ENCODE results near the gene MICAL2. TPM values are rescaled to one million over a fixed set of nuclear protein-coding genes. Genes with fewer than 3 reads are reported as not detected.

MICAL2 gene
- polyA plus RNA-seq, 2 of the 4 experiments (the other 2 are of a cell fraction): 39.8 to 42.1 TPM

GRCh38 chr11:12113294-12113693 lies 2.9 kb downstream of the MICAL2 start (continued):
- TF ChIP-seq MAFK (IDR thresholded peaks at IDR 0.05; ENCODE audit: partially characterized antibody) (no peak), HMGXB4 (CRISPR knock-in tag; IDR thresholded peaks at IDR 0.05; ENCODE audit: borderline replicate concordance) (no peak), HOXA7 (CRISPR knock-in tag; IDR thresholded peaks at IDR 0.05) (no peak), FOSL2 (IDR thresholded peaks at IDR 0.05) (no peak), FOSL2 (CRISPR knock-in tag; IDR thresholded peaks at IDR 0.05) (no peak), BHLHE40 (IDR thresholded peaks at IDR 0.05; ENCODE audit: low read depth, low read length) (no peak), JUNB (IDR thresholded peaks at IDR 0.05) (no peak), FOXS1 (CRISPR knock-in tag; IDR thresholded peaks at IDR 0.05) (no peak), GATA3 (IDR thresholded peaks at IDR 0.05; ENCODE audit: borderline replicate concordance) (no peak)
- TF ChIP-seq, protein P1, sequence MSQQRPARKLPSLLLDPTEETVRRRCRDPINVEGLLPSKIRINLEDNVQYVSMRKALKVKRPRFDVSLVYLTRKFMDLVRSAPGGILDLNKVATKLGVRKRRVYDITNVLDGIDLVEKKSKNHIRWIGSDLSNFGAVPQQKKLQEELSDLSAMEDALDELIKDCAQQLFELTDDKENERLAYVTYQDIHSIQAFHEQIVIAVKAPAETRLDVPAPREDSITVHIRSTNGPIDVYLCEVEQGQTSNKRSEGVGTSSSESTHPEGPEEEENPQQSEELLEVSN (IDR thresholded peaks at IDR 0.05; ENCODE audit: borderline replicate concordance, low read depth): no peak

GRCh38 chr11:12114193-12115033 lies 4.0 kb downstream of the MICAL2 start:
- Histone ChIP-seq H3K4me3 (no peak overlapping the region), H3K27ac (no peak overlapping the region), H3K4me2 (no peak overlapping the region), H3K9me3 (no peaks in the 10 kb centered on the region), H3K4me1 (peaks cover 40% of the 10 kb centered on the region)
- ChIA-PET CTCF (interaction anchor here (1.6 kb wide), 1 partner anchor 27 kb away, joined by 5 read pairs; no protein-coding TSS in a partner anchor), POLR2A (interaction anchor here (1.0 kb wide), 1 partner anchor 28 kb away, joined by 4 read pairs; no protein-coding TSS in a partner anchor)
- DNase-seq (ENCODE audit: low read depth in 1 of 2, low spot score in 1 of 2) (no peak), ATAC-seq (no peak), FAIRE-seq (no peak)
- no peak for TF ChIP-seq ZSCAN20 (CRISPR knock-in tag; IDR thresholded peaks at IDR 0.05)
- no peak for TF ChIP-seq FOXS1 (CRISPR knock-in tag; IDR thresholded peaks at IDR 0.05)
- TF ChIP-seq NR3C1 (IDR thresholded peaks at IDR 0.05): no peak
- TF ChIP-seq CHD2 (IDR thresholded peaks at IDR 0.05; ENCODE audit: low read length, partially characterized antibody): no peak
- TF ChIP-seq, protein P2, sequence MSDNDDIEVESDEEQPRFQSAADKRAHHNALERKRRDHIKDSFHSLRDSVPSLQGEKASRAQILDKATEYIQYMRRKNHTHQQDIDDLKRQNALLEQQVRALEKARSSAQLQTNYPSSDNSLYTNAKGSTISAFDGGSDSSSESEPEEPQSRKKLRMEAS (IDR thresholded peaks at IDR 0.05): no peak
- TF ChIP-seq SMC3 (IDR thresholded peaks at IDR 0.05): no peak
- TF ChIP-seq HMGXB4 (CRISPR knock-in tag; IDR thresholded peaks at IDR 0.05; ENCODE audit: borderline replicate concordance): no peak
- no peak for TF ChIP-seq HOXB13 (CRISPR knock-in tag; IDR thresholded peaks at IDR 0.05; ENCODE audit: low read depth)
- no peak for TF ChIP-seq CHD4 (IDR thresholded peaks at IDR 0.05; ENCODE audit: borderline replicate concordance)
- no peak for TF ChIP-seq CTCF (IDR thresholded peaks at IDR 0.05)
- TF ChIP-seq, protein P3, sequence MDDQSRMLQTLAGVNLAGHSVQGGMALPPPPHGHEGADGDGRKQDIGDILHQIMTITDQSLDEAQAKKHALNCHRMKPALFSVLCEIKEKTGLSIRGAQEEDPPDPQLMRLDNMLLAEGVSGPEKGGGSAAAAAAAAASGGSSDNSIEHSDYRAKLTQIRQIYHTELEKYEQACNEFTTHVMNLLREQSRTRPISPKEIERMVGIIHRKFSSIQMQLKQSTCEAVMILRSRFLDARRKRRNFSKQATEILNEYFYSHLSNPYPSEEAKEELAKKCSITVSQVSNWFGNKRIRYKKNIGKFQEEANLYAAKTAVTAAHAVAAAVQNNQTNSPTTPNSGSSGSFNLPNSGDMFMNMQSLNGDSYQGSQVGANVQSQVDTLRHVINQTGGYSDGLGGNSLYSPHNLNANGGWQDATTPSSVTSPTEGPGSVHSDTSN (IDR thresholded peaks at IDR 0.05): no peak
- no peak for TF ChIP-seq RFX5 (IDR thresholded peaks at IDR 0.05)
- 86% methylated on average over 21 of the region's 21 CpGs for WGBS (ENCODE audit: missing lambda C conversion rate)

Data from A549 (cell line).